Liver (tissue), 9 donors: ENCODE results near the gene LENEP. TPM values are rescaled to one million over a fixed set of nuclear protein-coding genes. Genes with fewer than 3 reads are reported as not detected.

Experiments
- DNase-seq: peaks from one replicate; pipeline ENCODE4 v3.0.0-alpha.2; 2017; ENCODE audit warnings: low spot score
- H3K27ac ChIP-seq, 2 donors: one replicate each; pipeline ENCODE4 v1.7.0; 2013; ENCODE audit warnings: inconsistent platforms in 2 of 2, low read length in 2 of 2, control low read depth in 1 of 2, low read depth in 1 of 2, mild to moderate bottlenecking in 1 of 2
- H3K27me3 ChIP-seq, 4 donors: one replicate each; pipeline versions ENCODE4 v1.6.1 to v1.7.0; 2013; ENCODE audit warnings: low read length in 3 of 4, inconsistent platforms in 1 of 4, mild to moderate bottlenecking in 1 of 4, moderate library complexity in 1 of 4; ENCODE audit not compliant: control insufficient read depth in 4 of 4, insufficient read depth in 4 of 4
- H3K36me3 ChIP-seq, 4 donors: one replicate each; pipeline versions ENCODE4 v1.6.1 to v1.7.0; 2013; ENCODE audit warnings: low read length in 3 of 4, mild to moderate bottlenecking in 3 of 4, low read depth in 1 of 4, moderate library complexity in 1 of 4; ENCODE audit not compliant: control insufficient read depth in 4 of 4, insufficient read depth in 3 of 4
- H3K4me1 ChIP-seq, 4 donors: one replicate each; pipeline versions ENCODE4 v1.6.1 to v1.7.0; 2013; ENCODE audit warnings: low read length in 3 of 4, mild to moderate bottlenecking in 3 of 4, moderate library complexity in 1 of 4; ENCODE audit not compliant: control insufficient read depth in 4 of 4, insufficient read depth in 4 of 4
- H3K4me3 ChIP-seq, 3 donors: one replicate each; pipeline versions ENCODE4 v1.6.1 to v1.7.0; 2013; ENCODE audit warnings: low read length in 3 of 3, control low read depth in 1 of 3, low read depth in 1 of 3, mild to moderate bottlenecking in 1 of 3
- H3K9ac ChIP-seq, 2 donors: one replicate each; pipeline ENCODE4 v1.7.0; 2013; ENCODE audit warnings: low read length in 2 of 2, mild to moderate bottlenecking in 2 of 2, moderate library complexity in 2 of 2, control low read depth in 1 of 2, low read depth in 1 of 2
- H3K9me3 ChIP-seq, 4 donors: one replicate each; pipeline versions ENCODE4 v1.6.1 to v1.7.0; 2013; ENCODE audit warnings: low read length in 3 of 4; ENCODE audit not compliant: control insufficient read depth in 4 of 4
- ATF3 ChIP-seq: IDR thresholded peaks from 2 replicates; pipeline ENCODE4 v1.6.1; 2016; ENCODE audit warnings: antibody characterized with exemption
- EGR1 ChIP-seq, 2 donors: IDR thresholded peaks; 2 replicates each; pipeline ENCODE4 v1.6.1; 2016 to 2018; ENCODE audit warnings: antibody characterized with exemption in 2 of 2, low read depth in 2 of 2
- FOXA1 ChIP-seq: IDR thresholded peaks from 2 replicates; pipeline ENCODE4 v1.6.1; 2016; ENCODE audit warnings: antibody characterized with exemption
- FOXA2 ChIP-seq: IDR thresholded peaks from 2 replicates; pipeline ENCODE4 v1.6.1; 2016; ENCODE audit warnings: antibody characterized with exemption
- GABPA ChIP-seq, 2 donors: IDR thresholded peaks in 1 of 2; conservative IDR thresholded peaks in 1 of 2; 2 replicates each; pipeline ENCODE4 v1.6.1; 2016; ENCODE audit warnings: antibody characterized with exemption in 2 of 2, mild to moderate bottlenecking in 1 of 2, moderate library complexity in 1 of 2
- HNF4A ChIP-seq, 2 donors: conservative IDR thresholded peaks; 2 replicates each; pipeline ENCODE4 v1.6.1; 2016; ENCODE audit warnings: antibody characterized with exemption in 2 of 2, mild to moderate bottlenecking in 2 of 2
- HNF4G ChIP-seq: IDR thresholded peaks from 2 replicates; pipeline ENCODE4 v1.6.1; 2016; ENCODE audit warnings: antibody characterized with exemption
- JUND ChIP-seq, 2 donors: IDR thresholded peaks; 2 replicates each; pipeline ENCODE4 v1.6.1; 2016; ENCODE audit warnings: antibody characterized with exemption in 2 of 2
- MAX ChIP-seq: IDR thresholded peaks from 2 replicates; pipeline ENCODE4 v1.6.1; 2016; ENCODE audit warnings: antibody characterized with exemption
- NR2F2 ChIP-seq: IDR thresholded peaks from 2 replicates; pipeline ENCODE4 v1.6.1; 2016; ENCODE audit warnings: antibody characterized with exemption
- RAD21 ChIP-seq, 2 donors: IDR thresholded peaks; 2 replicates each; pipeline ENCODE4 v1.6.1; 2016; ENCODE audit warnings: antibody characterized with exemption in 2 of 2, mild to moderate bottlenecking in 2 of 2
- RXRA ChIP-seq, 2 donors: IDR thresholded peaks; 2 replicates each; pipeline ENCODE4 v1.6.1; 2017 to 2018; ENCODE audit warnings: antibody characterized with exemption in 2 of 2, mild to moderate bottlenecking in 1 of 2
- SP1 ChIP-seq: IDR thresholded peaks from 2 replicates; pipeline ENCODE4 v1.6.1; 2018; ENCODE audit warnings: antibody characterized with exemption, mild to moderate bottlenecking
- TAF1 ChIP-seq: conservative IDR thresholded peaks from 2 replicates; pipeline ENCODE4 v1.6.1; 2016; ENCODE audit warnings: antibody characterized with exemption, mild to moderate bottlenecking
- YY1 ChIP-seq: IDR thresholded peaks from 2 replicates; pipeline ENCODE4 v1.6.1; 2016; ENCODE audit warnings: antibody characterized with exemption, mild to moderate bottlenecking
- ZBTB33 ChIP-seq: IDR thresholded peaks from 2 replicates; pipeline ENCODE4 v1.6.1; 2016; ENCODE audit warnings: antibody characterized with exemption
- WGBS: extraction: QIAGEN DNeasy Blood & Tissue Kit; methylation state at CpG from one replicate; pipeline ENCODE4 v1.1.7; 2013; 5-methylcytosine and 5-hydroxymethylcytosine counted together
- polyA plus RNA-seq, 2 donors: library from polyadenylated mRNA; stranded (reverse) in 1 of 2; unstranded in 1 of 2; fragments of 200-250 nt in 1 of 2; fragments of >200 nt in 1 of 2; fragmentation: Nextera tagmentation in 1 of 2; extraction: Ambion mirVana in 1 of 2; gene quantifications; one replicate each; pipeline versions ENCODE4 v1.2.1 to v1.2.3, GENCODE V29; 2013 to 2015
- total RNA-seq, 2 donors: library from RNA; depleted of rRNA; stranded (reverse); fragments of >200 nt; gene quantifications; one replicate each; pipeline ENCODE4 v1.2.3, GENCODE V29; 2014
- TF ChIP-seq, protein P1 (sequence below): fragments of 150-350 bp; IDR thresholded peaks from 2 replicates; pipeline ENCODE4 v1.5.1; 2017; ENCODE audit warnings: improper control_type of control experiment, low read depth, low read length; ENCODE audit not compliant: missing input control
- TF ChIP-seq, protein P2 (sequence below): IDR thresholded peaks from 2 replicates; pipeline ENCODE4 v1.6.1; 2016; ENCODE audit warnings: antibody characterized with exemption, mild to moderate bottlenecking
- donor health status: healthy.
- donor health status: healthy.
- donor health status: healthy.
- donor health status: healthy.
- donor health status: healthy.

LENEP gene
- total and polyA plus RNA-seq, 4 donors: 0.42 TPM; not detected in 3

DNA sequence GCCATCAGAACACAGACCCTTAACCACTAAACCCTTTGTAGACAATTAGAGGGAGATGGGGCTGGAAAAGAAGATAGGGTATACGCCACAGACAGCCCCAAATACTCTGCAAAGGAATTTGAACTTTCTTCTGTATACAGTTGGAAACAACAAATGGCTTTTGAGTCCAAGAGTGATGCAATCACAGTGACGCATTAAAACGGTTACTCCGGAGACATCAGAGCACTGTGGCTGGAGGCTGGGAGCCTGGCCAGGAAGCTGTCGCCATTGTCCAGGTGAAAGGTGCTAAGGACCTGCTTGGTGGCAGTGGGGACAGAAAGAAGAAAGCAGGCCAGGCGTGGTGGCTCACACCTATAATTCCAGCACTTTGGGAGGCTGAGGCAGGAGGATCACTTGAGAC lies 6.1 kb upstream of the LENEP start:
- DNase-seq: no peak
- 42% methylated on average over 6 of the region's 6 CpGs for WGBS
- Histone ChIP-seq H3K27me3 (no peaks in the 10 kb centered on the region), H3K9me3 (no peaks in the 10 kb centered on the region), H3K4me1 (peaks cover 8 to 34% (median 24%) of the 10 kb centered on the region in 4 donors), H3K27ac (no peak overlapping the region), H3K9ac (no peak overlapping the region), H3K36me3 (peaks cover 0 to 9% (median 5%) of the 10 kb centered on the region in 4 donors), H3K4me3 (no peak overlapping the region)
- TF ChIP-seq ZBTB33 (no peak), NR2F2 (no peak), RAD21 (IDR thresholded peaks at IDR 0.05) (no peak), JUND (IDR thresholded peaks at IDR 0.05) (peak; percentile 39 to 48), GABPA (IDR thresholded peaks at IDR 0.05 in 1 of 2, conservative IDR thresholded peaks at IDR 0.05 in 1 of 2) (no peak), EGR1 (IDR thresholded peaks at IDR 0.05; ENCODE audit: low read depth in 2 of 2) (no peak), HNF4G (no peak), FOXA2 (no peak), HNF4A (conservative IDR thresholded peaks at IDR 0.05) (peak; percentile 67 to 68), TAF1 (no peak), FOXA1 (no peak), SP1 (peak; percentile 52), ATF3 (peak; percentile 85), RXRA (IDR thresholded peaks at IDR 0.05) (peak; percentile 57 to 69), YY1 (peak; percentile 89), MAX (no peak)
- TF ChIP-seq, protein P1, sequence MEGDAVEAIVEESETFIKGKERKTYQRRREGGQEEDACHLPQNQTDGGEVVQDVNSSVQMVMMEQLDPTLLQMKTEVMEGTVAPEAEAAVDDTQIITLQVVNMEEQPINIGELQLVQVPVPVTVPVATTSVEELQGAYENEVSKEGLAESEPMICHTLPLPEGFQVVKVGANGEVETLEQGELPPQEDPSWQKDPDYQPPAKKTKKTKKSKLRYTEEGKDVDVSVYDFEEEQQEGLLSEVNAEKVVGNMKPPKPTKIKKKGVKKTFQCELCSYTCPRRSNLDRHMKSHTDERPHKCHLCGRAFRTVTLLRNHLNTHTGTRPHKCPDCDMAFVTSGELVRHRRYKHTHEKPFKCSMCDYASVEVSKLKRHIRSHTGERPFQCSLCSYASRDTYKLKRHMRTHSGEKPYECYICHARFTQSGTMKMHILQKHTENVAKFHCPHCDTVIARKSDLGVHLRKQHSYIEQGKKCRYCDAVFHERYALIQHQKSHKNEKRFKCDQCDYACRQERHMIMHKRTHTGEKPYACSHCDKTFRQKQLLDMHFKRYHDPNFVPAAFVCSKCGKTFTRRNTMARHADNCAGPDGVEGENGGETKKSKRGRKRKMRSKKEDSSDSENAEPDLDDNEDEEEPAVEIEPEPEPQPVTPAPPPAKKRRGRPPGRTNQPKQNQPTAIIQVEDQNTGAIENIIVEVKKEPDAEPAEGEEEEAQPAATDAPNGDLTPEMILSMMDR: no peak
- TF ChIP-seq, protein P2, sequence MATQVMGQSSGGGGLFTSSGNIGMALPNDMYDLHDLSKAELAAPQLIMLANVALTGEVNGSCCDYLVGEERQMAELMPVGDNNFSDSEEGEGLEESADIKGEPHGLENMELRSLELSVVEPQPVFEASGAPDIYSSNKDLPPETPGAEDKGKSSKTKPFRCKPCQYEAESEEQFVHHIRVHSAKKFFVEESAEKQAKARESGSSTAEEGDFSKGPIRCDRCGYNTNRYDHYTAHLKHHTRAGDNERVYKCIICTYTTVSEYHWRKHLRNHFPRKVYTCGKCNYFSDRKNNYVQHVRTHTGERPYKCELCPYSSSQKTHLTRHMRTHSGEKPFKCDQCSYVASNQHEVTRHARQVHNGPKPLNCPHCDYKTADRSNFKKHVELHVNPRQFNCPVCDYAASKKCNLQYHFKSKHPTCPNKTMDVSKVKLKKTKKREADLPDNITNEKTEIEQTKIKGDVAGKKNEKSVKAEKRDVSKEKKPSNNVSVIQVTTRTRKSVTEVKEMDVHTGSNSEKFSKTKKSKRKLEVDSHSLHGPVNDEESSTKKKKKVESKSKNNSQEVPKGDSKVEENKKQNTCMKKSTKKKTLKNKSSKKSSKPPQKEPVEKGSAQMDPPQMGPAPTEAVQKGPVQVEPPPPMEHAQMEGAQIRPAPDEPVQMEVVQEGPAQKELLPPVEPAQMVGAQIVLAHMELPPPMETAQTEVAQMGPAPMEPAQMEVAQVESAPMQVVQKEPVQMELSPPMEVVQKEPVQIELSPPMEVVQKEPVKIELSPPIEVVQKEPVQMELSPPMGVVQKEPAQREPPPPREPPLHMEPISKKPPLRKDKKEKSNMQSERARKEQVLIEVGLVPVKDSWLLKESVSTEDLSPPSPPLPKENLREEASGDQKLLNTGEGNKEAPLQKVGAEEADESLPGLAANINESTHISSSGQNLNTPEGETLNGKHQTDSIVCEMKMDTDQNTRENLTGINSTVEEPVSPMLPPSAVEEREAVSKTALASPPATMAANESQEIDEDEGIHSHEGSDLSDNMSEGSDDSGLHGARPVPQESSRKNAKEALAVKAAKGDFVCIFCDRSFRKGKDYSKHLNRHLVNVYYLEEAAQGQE: peak; percentile 10
